ENCODE results near the gene ABAT. TPM values are rescaled to one million over a fixed set of nuclear protein-coding genes. Genes with fewer than 3 reads are reported as not detected.
"Not testable (repeated sequence)": the region's sequence is repeated elsewhere in the genome, so short reads cannot be mapped to it uniquely, and the experiment has no call there.

ABAT gene
- total RNA-seq, 1 experiment from 2014 or later: 0.59 TPM

GRCh38 chr16:8739151-8739550 lies 64.7 kb downstream of the ABAT start:
- no peak for DNase-seq (ENCODE audit: extremely low read depth, low read depth)

GRCh38 chr16:8739989-8740704 lies 65.7 kb downstream of the ABAT start:
- no peak for DNase-seq (ENCODE audit: extremely low read depth, low read depth)

DNA sequence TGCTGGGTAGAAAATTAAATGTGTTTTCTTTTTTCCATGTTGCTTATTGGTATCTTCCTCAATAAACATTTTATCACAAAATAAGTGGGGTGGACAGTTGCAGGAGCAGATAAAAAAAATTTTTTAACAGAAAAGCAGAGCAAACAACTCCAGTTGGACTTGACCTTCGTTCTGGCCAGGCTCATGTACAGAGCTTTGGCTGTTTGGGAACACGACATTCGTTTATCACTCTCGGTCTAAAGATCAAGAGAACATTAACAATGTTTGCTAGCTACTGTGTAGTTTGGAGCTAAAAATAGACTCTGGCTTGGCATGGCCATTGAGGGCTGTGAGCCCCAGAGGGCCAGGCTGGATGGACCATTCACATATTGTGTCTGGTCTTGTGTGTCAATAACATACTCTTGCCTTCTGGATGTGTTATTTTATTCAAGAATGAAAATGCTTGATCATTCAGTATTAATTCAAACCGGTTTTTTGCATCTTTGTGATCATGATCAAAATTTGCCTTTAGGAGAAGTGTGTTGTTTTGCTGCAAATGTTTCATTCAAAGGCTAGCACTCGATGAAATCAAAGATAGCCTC lies 66.4 kb downstream of the ABAT start:
- no peak for DNase-seq (ENCODE audit: extremely low read depth, low read depth)

GRCh38 chr16:8741636-8742035 lies 67.2 kb downstream of the ABAT start:
- DNase-seq (ENCODE audit: extremely low read depth, low read depth): no peak

DNA sequence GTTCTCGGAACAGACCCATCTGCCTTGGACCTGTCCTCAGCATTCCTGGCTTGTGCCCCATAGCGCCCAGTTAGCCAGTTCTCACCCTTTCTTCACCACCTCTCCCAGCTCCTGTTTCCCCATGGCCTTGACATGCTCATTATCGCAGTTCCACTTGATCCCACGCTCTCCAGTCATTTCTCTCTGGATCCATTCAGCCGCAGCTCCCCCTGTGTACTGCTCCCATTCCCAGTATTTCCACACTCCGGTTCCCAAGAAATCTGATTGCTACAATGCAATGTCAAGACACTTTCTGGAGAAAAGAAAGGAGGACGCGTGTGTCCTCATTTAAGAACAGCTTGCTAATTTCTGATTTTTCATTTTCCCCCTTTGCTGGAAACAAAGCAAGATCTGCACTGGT lies 67.7 kb downstream of the ABAT start:
- no peak for DNase-seq (ENCODE audit: extremely low read depth, low read depth)

DNA sequence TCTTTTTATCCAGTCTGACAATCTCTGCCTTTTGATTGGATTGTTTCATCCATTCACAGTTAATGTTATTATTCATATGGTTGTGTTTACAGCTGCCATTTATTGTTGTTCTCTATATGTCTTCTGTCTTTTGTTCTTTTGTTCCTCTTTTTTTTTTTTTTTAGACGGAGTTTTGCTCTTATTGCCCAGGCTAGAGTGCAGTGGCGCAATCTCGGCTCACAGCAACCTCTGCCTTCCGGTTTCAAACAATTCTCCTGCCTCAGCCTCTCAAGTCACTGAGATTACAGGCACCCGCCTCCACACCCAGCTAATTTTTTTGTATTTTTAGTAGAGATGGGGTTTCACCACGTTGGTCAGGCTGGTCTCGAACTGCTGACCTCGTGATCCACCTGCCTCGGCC lies 74.5 kb downstream of the ABAT start:
- not testable (repeated sequence) for DNase-seq (ENCODE audit: extremely low read depth, low read depth)

- peak; percentile 51 for DNase-seq (ENCODE audit: extremely low read depth, low read depth)
Observed at GRCh38 chr16:8751481-8752311, 77.3 kb downstream of the ABAT start.

GRCh38 chr16:8752706-8753105 lies 78.3 kb downstream of the ABAT start:
- no peak for DNase-seq (ENCODE audit: extremely low read depth, low read depth)

DNA sequence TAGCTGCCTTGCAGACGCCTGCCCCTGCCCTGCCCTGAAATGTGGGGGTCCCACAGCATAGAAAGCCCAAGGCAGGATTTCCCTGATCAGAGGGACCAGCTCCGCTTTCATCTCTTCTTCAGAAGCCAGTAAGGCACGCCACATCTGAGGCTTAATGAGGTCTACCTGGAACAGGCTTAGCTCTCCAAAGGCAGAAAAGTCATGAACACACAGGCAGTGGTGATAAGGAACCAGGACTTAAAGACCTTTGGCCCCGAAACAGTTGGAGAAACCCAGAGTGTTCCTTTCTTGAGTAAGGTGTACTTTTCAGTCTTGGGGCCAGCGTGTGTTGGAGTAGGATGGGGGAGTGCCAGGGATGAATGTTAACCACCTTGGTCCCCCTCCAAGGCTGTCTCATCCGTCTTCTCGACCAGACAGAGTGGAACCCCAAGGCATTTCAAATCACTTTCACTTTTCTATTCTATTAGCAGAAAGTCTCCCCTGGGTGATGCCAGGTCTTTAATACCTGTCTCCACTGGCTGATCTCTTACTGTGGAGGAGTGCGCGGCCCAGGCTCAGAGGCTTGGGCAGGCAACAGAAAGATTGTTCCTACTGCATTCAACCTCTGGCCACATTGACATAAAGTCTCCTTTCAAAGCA lies 79.1 kb downstream of the ABAT start:
- DNase-seq (ENCODE audit: extremely low read depth, low read depth): no peak

- no peak for DNase-seq (ENCODE audit: extremely low read depth, low read depth)
Observed at GRCh38 chr16:8756755-8757154, 82.3 kb downstream of the ABAT start.

GRCh38 chr16:8758022-8758421 lies 83.6 kb downstream of the ABAT start:
- DNase-seq (ENCODE audit: extremely low read depth, low read depth): no peak

GRCh38 chr16:8760021-8760420 lies 85.6 kb downstream of the ABAT start:
- no peak for DNase-seq (ENCODE audit: extremely low read depth, low read depth)

DNA sequence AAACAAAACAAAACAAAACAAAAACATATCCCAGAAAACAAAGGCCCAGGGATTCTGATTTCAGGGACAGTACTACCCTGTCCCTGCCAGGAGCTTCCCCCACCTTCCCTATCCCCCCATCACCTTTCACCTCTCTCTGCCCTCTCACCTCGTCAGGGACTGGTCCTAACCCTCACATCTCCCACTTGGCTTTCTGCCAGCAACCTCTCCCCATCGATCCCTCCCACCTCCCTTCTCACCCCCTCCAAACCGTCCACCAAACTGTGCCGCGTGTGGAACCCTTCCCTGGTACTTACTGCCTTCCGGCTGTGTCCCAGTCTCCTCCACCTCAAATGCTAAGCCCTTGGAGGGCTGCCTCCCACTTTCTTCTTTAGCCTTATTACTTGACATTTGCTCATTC lies 86.7 kb downstream of the ABAT start:
- DNase-seq (ENCODE audit: extremely low read depth, low read depth): no peak

DNA sequence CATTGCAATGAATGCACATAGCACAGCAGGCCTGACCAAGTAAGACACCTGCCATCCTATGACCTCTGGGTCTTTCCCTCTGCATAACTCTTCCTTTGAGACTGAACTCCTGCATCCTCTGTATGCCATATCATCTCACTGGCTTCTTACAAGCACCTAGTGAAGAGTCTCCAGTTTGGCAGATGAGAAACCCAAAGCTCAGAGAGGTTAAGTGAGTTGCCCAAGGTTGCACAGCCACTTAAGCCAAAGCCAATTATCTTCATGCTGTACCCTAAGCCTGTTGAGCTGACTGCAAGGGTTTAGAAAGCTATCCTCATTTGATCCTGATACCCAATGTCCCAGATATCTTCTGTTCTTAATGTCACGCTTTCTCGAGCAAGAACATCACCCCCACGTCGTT lies 87.8 kb downstream of the ABAT start:
- DNase-seq (ENCODE audit: extremely low read depth, low read depth): no peak

- DNase-seq (ENCODE audit: extremely low read depth, low read depth): no peak
Observed at GRCh38 chr16:8763083-8763482, 88.7 kb downstream of the ABAT start.

- no peak for DNase-seq (ENCODE audit: extremely low read depth, low read depth)
Observed at GRCh38 chr16:8763899-8764298, 89.5 kb downstream of the ABAT start.

DNA sequence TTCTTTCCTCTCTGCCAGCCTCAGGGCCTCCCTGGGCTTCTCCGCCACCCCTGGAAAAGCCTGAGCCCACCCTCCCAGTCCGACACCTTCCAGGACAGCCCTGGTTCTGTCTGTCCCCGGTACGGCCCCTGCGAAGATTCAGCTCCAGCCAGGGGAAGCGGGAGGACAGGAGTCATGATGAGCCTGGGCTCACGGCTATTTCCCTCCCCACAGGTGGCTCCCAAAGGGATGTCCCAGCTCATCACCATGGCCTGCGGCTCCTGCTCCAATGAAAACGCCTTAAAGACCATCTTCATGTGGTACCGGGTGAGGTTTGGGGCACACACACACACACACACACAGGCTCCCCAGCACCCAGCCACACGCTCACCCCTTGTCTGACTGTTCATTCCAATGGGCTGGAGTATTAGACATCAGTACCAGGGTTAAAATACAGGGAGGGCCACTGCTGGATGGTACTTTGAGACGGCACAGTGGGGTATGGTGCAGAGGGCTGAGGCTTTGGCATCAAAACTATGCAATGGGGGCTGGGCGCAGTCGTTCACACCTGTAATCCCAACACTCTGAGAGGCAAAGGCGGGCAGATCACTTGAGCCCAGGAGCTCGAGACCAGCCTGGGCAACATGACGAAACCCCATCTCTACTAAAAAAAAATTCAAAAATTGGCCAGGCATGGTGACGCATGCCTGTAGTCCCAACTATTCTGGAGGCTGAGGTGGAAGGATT lies 90.3 kb downstream of the ABAT start:
- DNase-seq (ENCODE audit: extremely low read depth, low read depth): no peak

- DNase-seq (ENCODE audit: extremely low read depth, low read depth): no peak
Observed at GRCh38 chr16:8767176-8767575, 92.8 kb downstream of the ABAT start.

GRCh38 chr16:8768283-8768682 lies 93.9 kb downstream of the ABAT start:
- DNase-seq (ENCODE audit: extremely low read depth, low read depth): no peak

GRCh38 chr16:8768692-8769091 lies 94.3 kb downstream of the ABAT start:
- DNase-seq (ENCODE audit: extremely low read depth, low read depth): no peak

DNA sequence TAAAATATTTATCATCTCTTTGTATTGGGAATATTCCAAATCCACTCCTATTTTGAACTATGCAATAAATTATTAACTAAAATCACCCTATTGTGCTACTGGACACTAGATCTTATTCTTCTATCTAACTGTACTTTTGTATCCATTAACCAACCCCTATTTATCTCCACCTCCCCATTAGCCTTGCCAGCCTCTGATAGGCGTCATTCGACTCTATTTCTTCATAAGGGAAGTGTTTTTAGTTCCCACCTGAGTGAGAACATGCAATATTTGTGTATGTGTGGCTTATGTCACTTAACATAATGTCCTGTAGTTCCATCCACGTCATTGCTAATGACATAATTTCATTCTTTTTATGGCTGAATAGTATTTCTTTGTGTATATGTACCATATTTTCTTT lies 99.1 kb downstream of the ABAT start:
- no peak for DNase-seq (ENCODE audit: extremely low read depth, low read depth)

All from NCI-H460 (cell line).